Cardiac fibroblast (primary cell): ENCODE measurements around the gene EED.
"Not testable (repeated sequence)": the region's sequence is repeated elsewhere in the genome, so short reads cannot be mapped to it uniquely, and the experiment has no call there.

ENCODE experiments used
- DNase-seq, 2 donors: peaks; one replicate each; pipeline versions ENCODE4 v3.0.0 to v3.0.0-alpha.2; 2010; ENCODE audit warnings: low read depth in 2 of 2
- H3K4me3 ChIP-seq, 2 donors: replicated peaks in 1 of 2; 1 replicate in 1 of 2; 2 replicates in 1 of 2; pipeline ENCODE4 v1.5.1; 2011; ENCODE audit warnings: low read depth in 2 of 2, low read length in 2 of 2, mild to moderate bottlenecking in 2 of 2, moderate library complexity in 1 of 2
- CTCF ChIP-seq: IDR thresholded peaks from one replicate; pipeline ENCODE4 v1.5.1; 2011; ENCODE audit warnings: low read depth, mild to moderate bottlenecking, low read length, inconsistent platforms

EED gene

GRCh38 chr11:86288776-86289507, 44.4 kb downstream of the EED start:
- TF ChIP-seq CTCF = no peak
- no peak overlapping the region for H3K4me3 ChIP-seq
- DNase-seq = peak; percentile 6 to 17

- DNase-seq = peak; percentile 31 to 60
- H3K4me3 ChIP-seq = not testable (repeated sequence)
Measured at GRCh38 chr11:86289508-86290280, 45.1 kb downstream of the EED start.

GRCh38 chr11:86291466-86292262, 47.1 kb downstream of the EED start:
- no peak overlapping the region for H3K4me3 ChIP-seq
- DNase-seq = peak; percentile 54 to 75
- TF ChIP-seq CTCF = peak; percentile 73

- no peak overlapping the region for H3K4me3 ChIP-seq
- no peak for TF ChIP-seq CTCF
- DNase-seq = no peak
Measured at GRCh38 chr11:86292912-86293616, 48.5 kb downstream of the EED start.

GRCh38 chr11:86294026-86294425, 49.5 kb downstream of the EED start:
- no peak for DNase-seq

GRCh38 chr11:86301742-86302091, 57.2 kb downstream of the EED start:
- DNase-seq = no peak
- H3K4me3 ChIP-seq = peak overlapping the region in 1 of 2 donors; percentile 75
- no peak for TF ChIP-seq CTCF

More at GRCh38 chr11:86294026-86294425, 49.5 kb downstream of the EED start:
- no peak overlapping the region for H3K4me3 ChIP-seq
- no peak for TF ChIP-seq CTCF
